WTC11 (cell line): ENCODE data around the gene DTX4. TPM values are rescaled to one million over a fixed set of nuclear protein-coding genes. Genes with fewer than 3 reads are reported as not detected.

ENCODE experiments used
- ATAC-seq: fragments of 200-7000 bp; cut with Tn5 transposase; 2 replicates; pipeline ENCODE4 v1.10.0; 2021; ENCODE audit warnings: mild to moderate bottlenecking, moderate library complexity
- CTCF ChIA-PET: fragments of 300-600 bp; sonication (Branson Sonifier 250); formaldehyde crosslinking; loops from one replicate; lab custom pipeline; 2021; ENCODE audit warnings: antibody characterized with exemption; lab: Charles Lee
- POLR2A ChIA-PET: fragments of 350-600 bp; sonication (Branson Sonifier 250); formaldehyde crosslinking; loops from one replicate; lab custom pipeline; 2021; ENCODE audit warnings: antibody characterized with exemption; lab: Charles Lee
- DNase-seq: peaks from one replicate; pipeline ENCODE4 v3.0.0; 2021; ENCODE audit warnings: low spot score
- H3K27ac Mint-ChIP-seq: 2 replicates; pipeline ENCODE4 v1.8.0; 2021; ENCODE audit warnings: mixed read lengths
- H3K27me3 Mint-ChIP-seq: 2 replicates; pipeline ENCODE4 v1.8.0; 2021; ENCODE audit warnings: low read depth, mild to moderate bottlenecking, moderate library complexity, mixed read lengths
- H3K36me3 Mint-ChIP-seq: 2 replicates; pipeline ENCODE4 v1.8.0; 2021; ENCODE audit warnings: mixed read lengths
- H3K4me1 Mint-ChIP-seq: 2 replicates; pipeline ENCODE4 v1.8.0; 2022; ENCODE audit warnings: mixed read lengths
- H3K4me3 Mint-ChIP-seq: 2 replicates; pipeline ENCODE4 v1.8.0; 2021; ENCODE audit warnings: mild to moderate bottlenecking, moderate library complexity, mixed read lengths
- H3K9me3 Mint-ChIP-seq: 2 replicates; pipeline ENCODE4 v1.8.0; 2021; ENCODE audit warnings: mixed read lengths
- AFF4 ChIP-seq: sonication (generic); formaldehyde crosslinking; IDR thresholded peaks from 2 replicates; pipeline ENCODE4 v1.8.1; 2023; ENCODE audit warnings: mild to moderate bottlenecking, missing genetic modification reagents, borderline replicate concordance
- ATF1 ChIP-seq: sonication (generic); formaldehyde crosslinking; IDR thresholded peaks from 2 replicates; pipeline ENCODE4 v1.8.1; 2023; ENCODE audit warnings: mild to moderate bottlenecking, moderate library complexity, missing genetic modification reagents
- ATF6 ChIP-seq: sonication (generic); formaldehyde crosslinking; IDR thresholded peaks from 2 replicates; pipeline ENCODE4 v1.8.1; 2023; ENCODE audit warnings: mild to moderate bottlenecking, missing genetic modification reagents
- CREM ChIP-seq: sonication (generic); formaldehyde crosslinking; IDR thresholded peaks from 2 replicates; pipeline ENCODE4 v1.8.1; 2022; ENCODE audit warnings: mild to moderate bottlenecking, missing genetic modification reagents, moderate library complexity
- E2F5 ChIP-seq: sonication (generic); formaldehyde crosslinking; IDR thresholded peaks from 2 replicates; pipeline ENCODE4 v1.8.1; 2022; ENCODE audit warnings: mild to moderate bottlenecking, moderate library complexity, missing genetic modification reagents
- EMX1 ChIP-seq: fragments of 250-450 bp; sonication (Bioruptor Pico); IDR thresholded peaks from 2 replicates; pipeline ENCODE4 v1.8.0; 2021; ENCODE audit warnings: mild to moderate bottlenecking
- GRHL2 ChIP-seq: fragments of 250-450 bp; sonication (Bioruptor Pico); IDR thresholded peaks from 2 replicates; pipeline ENCODE4 v1.8.0; 2022; ENCODE audit warnings: mild to moderate bottlenecking, moderate library complexity; ENCODE audit not compliant: insufficient replicate concordance, severe bottlenecking
- MLX ChIP-seq: sonication (generic); formaldehyde crosslinking; IDR thresholded peaks from 2 replicates; pipeline ENCODE4 v1.8.1; 2023; ENCODE audit warnings: mild to moderate bottlenecking, missing genetic modification reagents, moderate library complexity
- MYBL2 ChIP-seq: sonication (generic); formaldehyde crosslinking; IDR thresholded peaks from 2 replicates; pipeline ENCODE4 v1.8.1; 2023; ENCODE audit warnings: mild to moderate bottlenecking, moderate library complexity, missing genetic modification reagents
- NR2C2 ChIP-seq: sonication (generic); formaldehyde crosslinking; IDR thresholded peaks from 2 replicates; pipeline ENCODE4 v1.8.0; 2022; ENCODE audit warnings: mild to moderate bottlenecking, missing genetic modification reagents
- PREB ChIP-seq: sonication (generic); formaldehyde crosslinking; IDR thresholded peaks from 2 replicates; pipeline ENCODE4 v1.8.1; 2022; ENCODE audit warnings: mild to moderate bottlenecking, missing genetic modification reagents, moderate library complexity, borderline replicate concordance
- SP1 ChIP-seq: sonication (generic); formaldehyde crosslinking; conservative IDR thresholded peaks from 2 replicates; pipeline ENCODE4 v1.8.1; 2022; ENCODE audit warnings: missing genetic modification reagents
- ZNF396 ChIP-seq: fragments of 250-450 bp; sonication (Bioruptor Pico); IDR thresholded peaks from 2 replicates; pipeline ENCODE4 v1.8.0; 2021; ENCODE audit warnings: mild to moderate bottlenecking, moderate library complexity, borderline replicate concordance
- total RNA-seq: library from RNA; stranded (reverse); gene quantifications from 3 replicates; pipeline ENCODE4 v1.2.3, GENCODE V29; 2021
- TF ChIP-seq, protein P1 (sequence below): fragments of 250-450 bp; sonication (Bioruptor Pico); IDR thresholded peaks from 2 replicates; pipeline ENCODE4 v2.1.2; 2022; ENCODE audit warnings: mild to moderate bottlenecking, moderate library complexity
- TF ChIP-seq, protein P2 (sequence below): sonication (generic); formaldehyde crosslinking; IDR thresholded peaks from 2 replicates; pipeline ENCODE4 v1.8.0; 2023; ENCODE audit warnings: mild to moderate bottlenecking, missing genetic modification reagents

DTX4 gene
- total RNA-seq, 1 experiment from 2014 or later, result 15.5 TPM

- H3K36me3 Mint-ChIP-seq, result no peaks in the 10 kb centered on the region
- ChIA-PET POLR2A (no interaction called here), CTCF (interaction anchor here (1.5 kb wide), 1 partner anchor 53 kb away, joined by 4 read pairs; the partner anchor contains the start of gene DTX4)
- no peaks in the 10 kb centered on the region; the same call in 1 of the 2 replicates for H3K27me3 Mint-ChIP-seq
- H3K9me3 Mint-ChIP-seq, result peaks cover 6% of the 10 kb centered on the region; the same call in 1 of the 2 replicates
- no peak overlapping the region for H3K4me3 Mint-ChIP-seq
- H3K27ac Mint-ChIP-seq, result no peak overlapping the region
- TF ChIP-seq EMX1, result no peak
- TF ChIP-seq CREM (CRISPR knock-in tag), result no peak
- TF ChIP-seq ATF6, result no peak
- no peak for TF ChIP-seq GRHL2 (CRISPR knock-in tag)
- TF ChIP-seq ZNF396 (CRISPR knock-in tag), result no peak
- no peak for TF ChIP-seq NR2C2 (CRISPR knock-in tag)
- TF ChIP-seq MYBL2 (CRISPR knock-in tag), result no peak
- TF ChIP-seq PREB (CRISPR knock-in tag), result no peak
- no peak for TF ChIP-seq E2F5
- TF ChIP-seq, protein P1, sequence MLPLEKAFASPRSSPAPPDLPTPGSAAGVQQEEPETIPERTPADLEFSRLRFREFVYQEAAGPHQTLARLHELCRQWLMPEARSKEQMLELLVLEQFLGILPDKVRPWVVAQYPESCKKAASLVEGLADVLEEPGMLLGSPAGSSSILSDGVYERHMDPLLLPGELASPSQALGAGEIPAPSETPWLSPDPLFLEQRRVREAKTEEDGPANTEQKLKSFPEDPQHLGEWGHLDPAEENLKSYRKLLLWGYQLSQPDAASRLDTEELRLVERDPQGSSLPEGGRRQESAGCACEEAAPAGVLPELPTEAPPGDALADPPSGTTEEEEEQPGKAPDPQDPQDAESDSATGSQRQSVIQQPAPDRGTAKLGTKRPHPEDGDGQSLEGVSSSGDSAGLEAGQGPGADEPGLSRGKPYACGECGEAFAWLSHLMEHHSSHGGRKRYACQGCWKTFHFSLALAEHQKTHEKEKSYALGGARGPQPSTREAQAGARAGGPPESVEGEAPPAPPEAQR (CRISPR knock-in tag), result no peak
- no peak for TF ChIP-seq MLX
- no peak for TF ChIP-seq ATF1
- no peak for TF ChIP-seq AFF4 (CRISPR knock-in tag)
- TF ChIP-seq, protein P2, sequence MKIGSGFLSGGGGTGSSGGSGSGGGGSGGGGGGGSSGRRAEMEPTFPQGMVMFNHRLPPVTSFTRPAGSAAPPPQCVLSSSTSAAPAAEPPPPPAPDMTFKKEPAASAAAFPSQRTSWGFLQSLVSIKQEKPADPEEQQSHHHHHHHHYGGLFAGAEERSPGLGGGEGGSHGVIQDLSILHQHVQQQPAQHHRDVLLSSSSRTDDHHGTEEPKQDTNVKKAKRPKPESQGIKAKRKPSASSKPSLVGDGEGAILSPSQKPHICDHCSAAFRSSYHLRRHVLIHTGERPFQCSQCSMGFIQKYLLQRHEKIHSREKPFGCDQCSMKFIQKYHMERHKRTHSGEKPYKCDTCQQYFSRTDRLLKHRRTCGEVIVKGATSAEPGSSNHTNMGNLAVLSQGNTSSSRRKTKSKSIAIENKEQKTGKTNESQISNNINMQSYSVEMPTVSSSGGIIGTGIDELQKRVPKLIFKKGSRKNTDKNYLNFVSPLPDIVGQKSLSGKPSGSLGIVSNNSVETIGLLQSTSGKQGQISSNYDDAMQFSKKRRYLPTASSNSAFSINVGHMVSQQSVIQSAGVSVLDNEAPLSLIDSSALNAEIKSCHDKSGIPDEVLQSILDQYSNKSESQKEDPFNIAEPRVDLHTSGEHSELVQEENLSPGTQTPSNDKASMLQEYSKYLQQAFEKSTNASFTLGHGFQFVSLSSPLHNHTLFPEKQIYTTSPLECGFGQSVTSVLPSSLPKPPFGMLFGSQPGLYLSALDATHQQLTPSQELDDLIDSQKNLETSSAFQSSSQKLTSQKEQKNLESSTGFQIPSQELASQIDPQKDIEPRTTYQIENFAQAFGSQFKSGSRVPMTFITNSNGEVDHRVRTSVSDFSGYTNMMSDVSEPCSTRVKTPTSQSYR (CRISPR knock-in tag), result no peak
- TF ChIP-seq SP1, result no peak
- ATAC-seq (no peak), DNase-seq (no peak)
- no peaks in the 10 kb centered on the region for H3K4me1 Mint-ChIP-seq
Observed at GRCh38 chr11:59225017-59225416, 53.1 kb downstream of the DTX4 start.
